Uterus (tissue), 2 donors: ENCODE measurements around the gene MEF2C.

ENCODE experiments used
- CTCF ChIP-seq, 4 experiments: fragments of 200-600 bp in 2 of 4; fragments of 450-650 bp in 2 of 4; sonication (generic) in 2 of 4; IDR thresholded peaks; one replicate each; pipeline ENCODE4 v1.5.1; 2016 to 2019; ENCODE audit warnings: antibody characterized with exemption in 4 of 4, mild to moderate bottlenecking in 2 of 4, moderate library complexity in 1 of 4
- POLR2A ChIP-seq, 2 donors: fragments of 450-650 bp; IDR thresholded peaks; one replicate each; pipeline ENCODE4 v1.6.1; 2016; ENCODE audit warnings: antibody characterized with exemption in 2 of 2, mild to moderate bottlenecking in 1 of 2, moderate library complexity in 1 of 2

GRCh38 chr5:88882276-88883038, 527 bp downstream of the MEF2C start:
- TF ChIP-seq CTCF (IDR thresholded peaks at IDR 0.05) (no peak), POLR2A (IDR thresholded peaks at IDR 0.05) (no peak)
